GM21717 (cell line): ENCODE data around the gene ASB13.

Experiments used
- ATAC-seq: cut with Tn5 transposase; IDR thresholded peaks from one replicate; pipeline ENCODE4 v1.9.1; 2021; ENCODE audit warnings: mild to moderate bottlenecking, moderate library complexity; ENCODE audit not compliant: unreplicated experiment

ASB13 gene

DNA sequence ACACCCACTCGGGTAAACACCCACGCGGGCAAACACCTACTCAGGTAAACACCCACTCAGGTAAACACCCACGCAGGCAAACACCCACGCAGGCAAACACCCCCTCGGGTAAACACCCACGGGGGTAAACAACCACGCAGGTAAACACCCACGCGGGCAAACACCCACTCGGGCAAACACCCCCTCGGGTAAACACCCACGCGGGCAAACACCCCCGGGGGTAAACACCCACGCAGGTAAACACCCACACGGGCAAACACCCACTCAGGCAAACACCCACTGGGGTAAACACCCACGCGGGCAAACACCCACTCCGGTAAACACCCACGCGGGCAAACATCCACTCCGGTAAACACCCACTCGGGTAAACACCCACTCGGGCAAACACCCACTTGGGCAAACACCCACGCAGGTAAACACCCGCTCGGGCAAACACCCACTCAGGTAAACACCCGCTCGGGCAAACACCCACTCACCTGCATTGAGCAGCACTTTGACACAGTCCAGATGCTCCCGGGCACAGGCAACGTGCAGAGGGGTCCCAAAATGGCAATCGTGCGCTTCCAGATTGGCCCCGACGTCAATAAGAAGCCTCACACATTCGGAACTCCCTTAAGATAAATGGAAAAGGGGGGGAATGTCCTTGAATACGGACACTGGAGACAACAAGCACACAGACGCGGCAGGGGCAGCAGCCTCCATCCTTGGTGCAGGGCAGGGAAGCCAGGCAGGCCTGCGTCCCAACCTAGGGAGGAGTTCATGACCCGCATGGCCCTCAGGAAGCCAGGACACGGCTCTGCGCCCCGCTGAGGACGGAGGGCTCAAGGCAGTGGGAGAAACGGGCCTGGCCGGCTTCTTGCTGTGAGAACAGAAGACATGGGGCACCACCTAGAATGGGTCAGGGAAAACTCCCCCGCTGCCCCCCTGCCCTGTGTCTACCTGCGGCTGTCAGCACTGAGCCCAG is 17.6 kb downstream of the ASB13 start:
- no peak for ATAC-seq

GRCh38 chr10:5647507-5648240 is 18.7 kb downstream of the ASB13 start:
- no peak for ATAC-seq

DNA sequence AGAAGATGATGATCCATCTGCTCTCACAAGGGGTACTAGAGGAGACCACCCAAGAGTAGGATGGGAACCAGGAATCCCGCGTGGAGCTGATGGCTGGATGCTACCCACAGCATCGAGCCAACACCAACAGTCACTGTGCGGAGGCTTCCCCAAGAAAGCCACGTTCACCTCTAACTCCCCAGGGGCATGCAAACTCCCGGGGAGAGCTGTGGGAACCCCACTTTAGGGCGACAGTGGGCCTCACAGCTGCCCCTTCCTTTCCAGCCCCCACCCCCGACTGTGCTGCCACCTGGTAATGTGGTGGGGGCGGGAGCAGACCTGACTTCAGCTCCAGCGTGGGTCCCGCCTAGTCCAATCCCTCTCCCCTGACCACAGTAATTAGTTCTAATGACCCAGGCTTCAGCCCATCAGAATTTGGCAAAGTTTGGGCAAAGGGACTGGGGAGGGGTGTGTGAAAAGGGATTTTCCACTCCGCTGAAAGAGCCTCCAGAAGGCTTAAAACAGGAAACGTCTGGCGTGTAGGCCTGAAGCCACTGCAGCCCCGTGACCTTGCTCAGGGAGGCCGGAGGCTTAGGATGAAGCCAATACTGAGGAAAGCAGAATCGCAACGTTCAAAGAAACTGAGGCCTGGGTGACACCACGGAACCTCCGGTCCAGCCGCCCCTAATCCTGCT is 20.3 kb downstream of the ASB13 start:
- no peak for ATAC-seq

DNA sequence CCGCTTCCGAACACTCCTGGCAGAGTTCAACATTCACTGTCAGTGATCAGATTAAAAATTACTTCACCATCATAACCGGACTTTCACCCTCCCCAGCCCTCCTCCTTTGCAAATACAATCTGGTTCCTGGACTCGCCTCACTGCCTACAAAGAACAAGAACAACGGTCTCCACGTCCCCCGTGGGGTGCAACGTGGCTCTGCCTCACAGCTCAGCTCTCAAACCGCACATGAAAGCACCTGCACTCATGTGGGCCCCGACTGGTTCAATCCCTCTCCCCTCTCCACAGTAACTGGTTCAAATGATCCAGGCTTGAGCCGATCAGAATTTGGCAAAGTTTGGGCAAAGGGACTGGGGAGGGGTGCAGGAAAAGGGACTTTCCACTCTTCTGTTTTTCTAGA is 21.0 kb downstream of the ASB13 start:
- no peak for ATAC-seq

DNA sequence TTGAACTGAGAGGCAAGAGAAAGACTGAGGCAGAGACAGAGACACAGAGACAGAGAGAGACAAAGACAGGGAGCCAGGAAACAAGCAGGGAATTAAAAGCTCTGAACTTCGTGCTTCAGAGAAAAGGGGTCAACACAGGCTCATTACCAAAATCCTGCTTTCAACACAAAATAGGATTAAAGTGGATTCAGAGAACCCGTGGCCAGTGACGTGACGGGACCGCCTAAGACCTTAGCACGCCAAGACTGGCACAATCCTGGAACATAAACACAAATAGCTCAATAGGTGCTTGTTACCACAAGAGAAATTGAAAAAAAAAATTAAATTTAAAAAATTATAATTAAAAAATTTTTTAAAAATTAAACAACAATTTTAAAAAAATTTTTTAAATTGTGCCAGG is 21.5 kb downstream of the ASB13 start:
- no peak for ATAC-seq

GRCh38 chr10:5643346-5644067 is 22.9 kb downstream of the ASB13 start:
- ATAC-seq, result no peak

DNA sequence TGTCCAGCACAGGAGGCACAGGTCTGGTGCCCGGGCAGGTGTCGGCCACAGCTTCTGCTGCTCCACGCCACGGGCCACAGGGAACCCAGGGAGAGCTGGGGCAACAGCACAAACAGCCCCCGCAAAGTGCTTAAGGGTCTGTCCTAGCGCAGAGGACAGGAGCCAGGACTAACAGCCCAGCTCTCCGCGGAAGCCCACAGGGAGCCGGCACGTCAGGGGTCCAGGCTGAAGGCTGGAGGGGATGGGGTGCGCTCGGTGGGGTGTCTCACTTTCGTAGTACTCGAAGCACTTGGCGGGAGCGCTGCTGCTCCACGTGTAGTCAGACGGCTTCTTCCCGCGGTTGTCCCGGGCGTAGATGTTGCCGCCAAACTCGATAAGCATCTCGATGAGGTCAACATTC is 24.9 kb downstream of the ASB13 start:
- ATAC-seq, result no peak

DNA sequence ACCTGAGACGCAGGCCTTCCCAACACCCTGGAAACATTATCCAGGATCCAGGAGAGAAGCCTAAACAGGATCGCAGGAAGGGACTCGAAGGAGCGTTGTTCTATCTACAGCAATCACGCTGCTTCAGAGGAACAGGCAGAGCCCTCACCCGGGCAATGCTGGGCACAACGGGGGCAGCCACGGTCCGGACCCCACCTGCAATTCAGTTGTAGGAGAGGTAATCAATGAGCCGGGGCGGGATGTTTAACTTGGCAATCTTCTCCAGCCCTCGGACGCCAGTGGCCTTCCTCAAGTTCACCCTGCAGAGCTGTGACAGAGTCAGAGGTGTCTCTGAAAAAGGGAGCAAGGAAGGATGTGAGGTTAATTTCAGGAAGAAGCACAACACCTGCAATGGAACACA is 25.9 kb downstream of the ASB13 start:
- ATAC-seq, result no peak

DNA sequence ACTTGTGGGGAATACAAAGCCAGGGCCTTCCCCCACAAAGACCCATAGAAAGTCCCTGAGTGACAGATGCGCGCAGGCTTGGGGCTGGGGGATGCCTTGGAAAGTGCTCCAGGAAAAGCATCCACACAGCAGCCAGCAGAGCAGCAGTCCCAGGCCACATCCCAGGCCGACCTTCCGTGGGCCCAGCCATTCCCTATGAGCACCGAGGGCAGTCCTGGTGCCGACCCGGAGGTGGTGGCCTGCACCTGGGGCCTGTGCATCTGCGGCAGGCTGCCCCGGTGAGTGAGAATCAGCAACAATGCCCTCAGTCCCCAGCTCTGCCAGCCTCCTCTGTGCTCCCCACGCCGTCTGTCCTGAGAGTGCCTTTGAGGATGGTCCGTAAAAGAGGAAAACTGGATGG is 26.4 kb downstream of the ASB13 start:
- no peak for ATAC-seq

DNA sequence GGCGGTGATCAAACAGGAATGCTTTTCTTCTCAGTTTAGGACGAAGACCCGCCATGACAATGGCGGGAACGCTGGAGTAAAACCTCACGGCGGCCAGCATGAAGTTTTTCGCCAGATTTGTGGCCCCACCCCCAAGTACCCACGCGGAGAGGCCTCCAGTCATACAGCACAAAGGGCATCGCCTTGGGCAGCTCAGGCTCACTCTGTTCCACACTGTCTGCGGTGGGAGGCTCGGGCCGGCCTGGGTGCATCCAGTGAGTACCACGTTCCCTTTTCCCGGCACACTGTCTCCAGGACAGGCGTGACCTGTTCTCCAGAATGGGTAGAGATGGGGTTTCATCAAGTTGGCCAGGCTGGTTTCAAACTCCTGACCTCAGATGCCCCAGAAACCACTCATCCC is 27.3 kb downstream of the ASB13 start:
- ATAC-seq, result no peak

GRCh38 chr10:5638494-5638893 is 27.9 kb downstream of the ASB13 start:
- no peak for ATAC-seq

- ATAC-seq, result no peak
Observed at GRCh38 chr10:5634918-5635317, 31.5 kb downstream of the ASB13 start.

GRCh38 chr10:5633166-5633749 is 33.1 kb downstream of the ASB13 start:
- no peak for ATAC-seq

DNA sequence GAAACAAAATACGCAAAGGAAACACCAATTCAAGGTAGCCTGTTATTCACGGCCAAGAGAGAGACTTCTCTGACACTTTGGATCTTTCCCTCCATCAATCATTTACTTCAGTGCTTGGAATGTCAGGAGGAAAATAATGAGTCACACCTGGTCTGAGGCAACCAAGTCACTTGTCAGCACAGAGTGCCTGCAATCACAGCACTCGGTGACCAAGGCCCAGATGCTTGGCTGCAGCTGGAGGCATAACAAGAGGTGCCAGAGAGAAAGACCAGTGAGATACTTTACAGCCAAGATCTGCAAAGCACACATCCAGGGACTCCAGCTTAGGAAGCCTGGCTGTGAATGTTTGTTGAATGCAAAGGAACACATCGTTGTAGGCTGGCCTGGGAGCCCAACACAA is 33.9 kb downstream of the ASB13 start:
- ATAC-seq, result no peak

DNA sequence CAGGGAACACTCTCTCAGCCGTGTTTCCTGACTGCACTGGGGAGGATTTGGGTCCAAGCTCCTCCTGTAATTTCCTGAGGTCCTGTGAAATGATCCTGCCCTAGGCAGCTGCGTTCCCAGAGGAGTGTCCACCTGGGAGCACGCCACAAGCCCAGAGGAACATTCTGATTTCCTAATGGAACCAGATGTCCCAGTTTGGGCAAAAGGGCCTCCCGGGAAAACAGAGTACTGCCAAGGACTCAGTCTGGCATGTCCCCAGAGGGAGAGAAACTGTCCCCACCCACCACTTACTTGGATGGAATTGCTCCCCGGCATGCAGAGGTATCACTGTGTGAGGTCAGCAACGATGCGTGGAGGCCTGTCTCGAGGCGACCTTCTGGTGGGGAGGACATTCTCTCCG is 34.5 kb downstream of the ASB13 start:
- ATAC-seq, result no peak

DNA sequence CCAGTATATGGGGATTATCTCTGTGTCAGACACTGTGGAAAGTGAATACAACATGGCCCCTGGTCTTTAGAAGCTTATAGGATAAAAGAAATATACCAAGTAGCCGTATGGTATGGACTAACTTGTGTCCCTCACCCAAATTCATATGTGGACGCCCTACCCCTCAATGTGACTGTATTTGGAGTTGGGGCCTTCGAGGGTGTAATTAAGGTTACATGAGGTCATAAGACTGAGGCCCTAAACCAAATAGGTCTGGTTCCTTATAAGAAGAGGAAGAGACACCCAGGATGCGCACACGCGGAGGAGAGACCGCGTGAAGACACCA is 36.3 kb downstream of the ASB13 start:
- ATAC-seq, result no peak

DNA sequence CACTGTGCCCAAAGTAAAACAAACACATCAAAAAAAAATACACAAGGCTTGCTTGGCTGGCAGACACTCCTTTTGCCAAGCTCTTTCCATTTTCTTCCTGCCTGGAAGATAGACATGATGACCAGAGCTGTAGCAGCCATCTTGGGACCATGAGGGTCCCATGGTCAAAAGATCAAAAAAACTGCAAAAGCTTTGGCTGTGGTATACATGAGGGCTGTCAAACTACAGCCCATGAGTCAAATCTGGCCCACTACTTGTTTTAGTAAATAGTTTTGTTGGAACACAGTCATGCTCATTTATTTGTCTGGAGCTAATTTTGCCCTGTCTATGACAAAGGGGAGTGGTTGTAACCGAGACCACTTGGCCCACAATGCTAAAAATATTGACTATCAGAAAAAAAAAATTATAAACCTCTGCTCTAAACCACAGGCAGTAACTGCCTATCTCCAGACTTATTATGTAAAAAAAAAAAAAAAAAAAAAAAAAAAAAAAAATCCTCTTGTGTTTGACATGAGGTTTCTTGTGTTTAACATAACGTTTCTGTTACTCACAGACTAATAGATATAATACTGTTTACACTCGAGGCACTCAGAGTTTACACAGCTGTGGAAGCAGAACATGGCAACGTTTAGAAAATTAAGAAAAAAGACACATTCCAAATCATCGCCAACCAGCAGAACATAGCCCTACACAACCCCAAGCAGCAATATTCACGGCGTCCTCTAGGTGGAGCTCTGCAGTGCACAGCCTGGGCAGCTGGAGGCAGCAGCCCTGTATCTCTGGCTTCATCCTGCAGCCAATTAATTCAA is 36.9 kb downstream of the ASB13 start:
- ATAC-seq, result peak; percentile 82

- ATAC-seq, result no peak
Observed at GRCh38 chr10:5628451-5629302, 37.7 kb downstream of the ASB13 start.

DNA sequence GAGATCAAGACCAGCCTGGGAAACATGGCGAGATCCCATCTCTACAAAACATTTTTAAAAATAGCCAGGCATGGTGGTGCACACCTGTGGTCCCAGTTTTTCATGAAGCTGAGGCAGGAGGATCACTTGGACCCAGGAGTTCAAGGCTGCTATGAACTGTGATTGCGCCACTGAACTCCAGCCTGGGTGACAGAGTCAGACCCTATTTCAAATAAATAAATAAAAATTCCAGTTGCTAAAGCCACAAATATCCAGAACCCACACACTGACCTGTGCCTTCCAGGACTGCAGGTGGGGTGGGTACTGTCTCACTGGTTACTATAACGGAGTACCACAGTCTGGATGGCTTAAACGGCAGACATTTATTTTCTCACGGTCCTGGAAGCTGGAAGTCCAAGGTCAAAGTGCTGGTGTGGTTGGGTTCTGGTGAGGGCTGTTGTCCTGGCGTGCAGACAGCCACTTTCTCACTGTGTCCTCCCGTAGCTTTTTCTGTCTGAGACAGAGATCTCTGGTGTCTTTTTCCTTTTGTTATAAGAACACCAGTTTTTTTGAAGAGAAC is 38.8 kb downstream of the ASB13 start:
- no peak for ATAC-seq
